Muscle layer of duodenum (tissue), 2 donors: ENCODE results near the gene RIPOR2.
"Not testable (repeated sequence)": the region's sequence is repeated elsewhere in the genome, so short reads cannot be mapped to it uniquely, and the experiment has no call there.

ENCODE experiments used
- H3K27ac ChIP-seq: one replicate; pipeline ENCODE4 v1.7.0; 2013; ENCODE audit warnings: mild to moderate bottlenecking, low read length
- H3K27me3 ChIP-seq: one replicate; pipeline ENCODE4 v1.7.0; 2013; ENCODE audit warnings: low read depth, mild to moderate bottlenecking, control low read depth, low read length
- H3K36me3 ChIP-seq, 2 donors: one replicate each; pipeline ENCODE4 v1.7.0; 2013; ENCODE audit warnings: low read length in 2 of 2, control low read depth in 1 of 2, mild to moderate bottlenecking in 1 of 2; ENCODE audit not compliant: insufficient read depth in 2 of 2, control insufficient read depth in 1 of 2
- H3K4me1 ChIP-seq, 2 donors: one replicate each; pipeline ENCODE4 v1.7.0; 2013; ENCODE audit warnings: low read length in 2 of 2, mild to moderate bottlenecking in 2 of 2, control low read depth in 1 of 2, moderate library complexity in 1 of 2; ENCODE audit not compliant: insufficient read depth in 2 of 2, control insufficient read depth in 1 of 2
- H3K4me3 ChIP-seq, 2 donors: one replicate each; pipeline ENCODE4 v1.7.0; 2013; ENCODE audit warnings: low read length in 2 of 2, low read depth in 1 of 2, mild to moderate bottlenecking in 1 of 2
- H3K9me3 ChIP-seq, 2 donors: one replicate each; pipeline ENCODE4 v1.7.0; 2013; ENCODE audit warnings: low read length in 2 of 2, control low read depth in 1 of 2, mild to moderate bottlenecking in 1 of 2; ENCODE audit not compliant: control insufficient read depth in 1 of 2
- donor health status: healthy.

Gene RIPOR2

GRCh38 chr6:24765968-24766367 is 169.8 kb downstream of the RIPOR2 start:
- not testable (repeated sequence) for H3K9me3 ChIP-seq, H3K27ac ChIP-seq, H3K27me3 ChIP-seq, H3K36me3 ChIP-seq, H3K4me1 ChIP-seq, H3K4me3 ChIP-seq

GRCh38 chr6:24764833-24765828 is 170.6 kb downstream of the RIPOR2 start:
- not testable (repeated sequence) for H3K27ac ChIP-seq, H3K9me3 ChIP-seq, H3K27me3 ChIP-seq, H3K4me3 ChIP-seq, H3K4me1 ChIP-seq, H3K36me3 ChIP-seq

- no peak overlapping the region for H3K27ac ChIP-seq
- no peak overlapping the region for H3K4me3 ChIP-seq
- no peaks in the 10 kb centered on the region for H3K27me3 ChIP-seq
- no peaks in the 10 kb centered on the region for H3K9me3 ChIP-seq
- H3K4me1 ChIP-seq, result no peaks in the 10 kb centered on the region
- no peaks in the 10 kb centered on the region for H3K36me3 ChIP-seq
Observed at GRCh38 chr6:24763578-24763977, 172.2 kb downstream of the RIPOR2 start.

GRCh38 chr6:24761851-24762250 is 173.9 kb downstream of the RIPOR2 start:
- Histone ChIP-seq H3K27ac (no peak overlapping the region), H3K4me3 (no peak overlapping the region)

GRCh38 chr6:24761193-24761835 is 174.4 kb downstream of the RIPOR2 start:
- Histone ChIP-seq H3K4me3 (no peak overlapping the region), H3K4me1 (no peaks in the 10 kb centered on the region), H3K36me3 (no peaks in the 10 kb centered on the region)

More at GRCh38 chr6:24761851-24762250, 173.9 kb downstream of the RIPOR2 start:
- Histone ChIP-seq H3K36me3 (no peaks in the 10 kb centered on the region), H3K9me3 (no peaks in the 10 kb centered on the region), H3K4me1 (no peaks in the 10 kb centered on the region), H3K27me3 (no peaks in the 10 kb centered on the region)

GRCh38 chr6:24760210-24760609 is 175.6 kb downstream of the RIPOR2 start:
- no peaks in the 10 kb centered on the region for H3K9me3 ChIP-seq
- no peaks in the 10 kb centered on the region for H3K36me3 ChIP-seq
- H3K27me3 ChIP-seq, result no peaks in the 10 kb centered on the region
- no peaks in the 10 kb centered on the region for H3K4me1 ChIP-seq
- no peak overlapping the region for H3K4me3 ChIP-seq
- no peak overlapping the region for H3K27ac ChIP-seq

More at GRCh38 chr6:24761193-24761835, 174.4 kb downstream of the RIPOR2 start:
- Histone ChIP-seq H3K9me3 (no peaks in the 10 kb centered on the region), H3K27ac (no peak overlapping the region), H3K27me3 (no peaks in the 10 kb centered on the region)

GRCh38 chr6:24759718-24760117 is 176.0 kb downstream of the RIPOR2 start:
- H3K9me3 ChIP-seq, result no peaks in the 10 kb centered on the region
- H3K4me3 ChIP-seq, result no peak overlapping the region
- no peak overlapping the region for H3K27ac ChIP-seq
- H3K4me1 ChIP-seq, result no peaks in the 10 kb centered on the region
- H3K27me3 ChIP-seq, result no peaks in the 10 kb centered on the region
- no peaks in the 10 kb centered on the region for H3K36me3 ChIP-seq

GRCh38 chr6:24757611-24758010 is 178.1 kb downstream of the RIPOR2 start:
- H3K9me3 ChIP-seq, result no peaks in the 10 kb centered on the region
- H3K4me1 ChIP-seq, result no peaks in the 10 kb centered on the region
- no peaks in the 10 kb centered on the region for H3K36me3 ChIP-seq
- no peaks in the 10 kb centered on the region for H3K27me3 ChIP-seq
- H3K4me3 ChIP-seq, result no peak overlapping the region
- no peak overlapping the region for H3K27ac ChIP-seq

- no peaks in the 10 kb centered on the region for H3K9me3 ChIP-seq
- H3K27me3 ChIP-seq, result no peaks in the 10 kb centered on the region
- H3K27ac ChIP-seq, result no peak overlapping the region
- no peaks in the 10 kb centered on the region for H3K4me1 ChIP-seq
- H3K4me3 ChIP-seq, result no peak overlapping the region
- H3K36me3 ChIP-seq, result no peaks in the 10 kb centered on the region
Observed at GRCh38 chr6:24755279-24755678, 180.5 kb downstream of the RIPOR2 start.

- not testable (repeated sequence) for H3K4me1 ChIP-seq, H3K27me3 ChIP-seq, H3K4me3 ChIP-seq, H3K36me3 ChIP-seq, H3K27ac ChIP-seq, H3K9me3 ChIP-seq
Observed at GRCh38 chr6:24754378-24754777, 181.4 kb downstream of the RIPOR2 start.
